IMR-90 (cell line): ENCODE measurements around the gene CRACDL. TPM values are rescaled to one million over a fixed set of nuclear protein-coding genes. Genes with fewer than 3 reads are reported as not detected.

Experiments used
- ATAC-seq: fragments of 200-7000 bp; cut with Tn5 transposase; 2 replicates; pipeline ENCODE4 v1.9.1; 2020; ENCODE audit warnings: low read depth, mild to moderate bottlenecking, moderate library complexity
- BruUV-seq: library from RNA; stranded (reverse); fragments of 400-500 nt; replicated peaks from 2 replicates; lab custom pipeline; 2021; lab: Mats Ljungman, UMichigan
- CTCF ChIA-PET: fragments of 300-600 bp; formaldehyde crosslinking; extraction: SDS; loops from one replicate; lab custom pipeline; 2021; ENCODE audit warnings: antibody characterized with exemption; lab: Yijun Ruan, JAX
- POLR2A ChIA-PET: fragments of 300-600 bp; sonication (Branson Sonifier 250); formaldehyde crosslinking; loops from one replicate; lab custom pipeline; 2022; ENCODE audit warnings: antibody characterized with exemption; ENCODE audit not compliant: unreplicated experiment; lab: Charles Lee
- DNase-seq: peaks from one replicate; pipeline ENCODE4 v3.0.0; 2013
- H2AFZ ChIP-seq: replicated peaks from 2 replicates; pipeline ENCODE3; 2013; ENCODE audit warnings: low read length, mild to moderate bottlenecking; ENCODE audit not compliant: poor library complexity
- H2AK5ac ChIP-seq: 2 replicates; pipeline ENCODE4 v1.6.1; 2013; ENCODE audit warnings: low read depth, low read length, inconsistent platforms
- H2AK9ac ChIP-seq: replicated peaks from 2 replicates; pipeline ENCODE3; 2013; ENCODE audit warnings: mild to moderate bottlenecking, low read depth, low read length, moderate library complexity; ENCODE audit not compliant: poor library complexity
- H2BK120ac ChIP-seq: 2 replicates; pipeline ENCODE4 v1.6.1; 2013; ENCODE audit warnings: low read depth, low read length, inconsistent platforms
- H2BK15ac ChIP-seq: 3 replicates; pipeline ENCODE4 v1.6.1; 2013; ENCODE audit warnings: low read depth, low read length, inconsistent platforms
- H2BK20ac ChIP-seq: 2 replicates; pipeline ENCODE4 v1.6.1; 2013; ENCODE audit warnings: low read depth, mild to moderate bottlenecking, inconsistent platforms, low read length, moderate library complexity
- H2BK5ac ChIP-seq: 2 replicates; pipeline ENCODE4 v1.6.1; 2013; ENCODE audit warnings: mild to moderate bottlenecking, low read depth, low read length, inconsistent platforms; ENCODE audit not compliant: poor library complexity, severe bottlenecking
- H3K14ac ChIP-seq: replicated peaks from 2 replicates; pipeline ENCODE4 v1.6.1; 2013; ENCODE audit warnings: low read depth, low read length, inconsistent platforms
- H3K18ac ChIP-seq: 2 replicates; pipeline ENCODE4 v1.6.1; 2013; ENCODE audit warnings: low read depth, low read length, control low read depth
- H3K23ac ChIP-seq: 2 replicates; pipeline ENCODE4 v1.6.1; 2013; ENCODE audit warnings: low read depth, low read length, inconsistent platforms
- H3K27ac ChIP-seq: 2 replicates; pipeline ENCODE4 v1.5.1; 2013; ENCODE audit warnings: mild to moderate bottlenecking, control low read depth, low read length; ENCODE audit not compliant: insufficient read depth
- H3K27me3 ChIP-seq: 2 replicates; pipeline ENCODE4 v1.6.1; 2013; ENCODE audit warnings: low read length; ENCODE audit not compliant: control insufficient read depth, insufficient read depth
- H3K36me3 ChIP-seq: 2 replicates; pipeline ENCODE4 v1.6.1; 2013; ENCODE audit warnings: low read length, mixed read lengths; ENCODE audit not compliant: control insufficient read depth, insufficient read depth
- H3K4ac ChIP-seq: 2 replicates; pipeline ENCODE4 v1.6.1; 2013; ENCODE audit warnings: low read depth, low read length, inconsistent platforms
- H3K4me1 ChIP-seq: 2 replicates; pipeline ENCODE4 v1.6.1; 2013; ENCODE audit warnings: low read length, mixed read lengths; ENCODE audit not compliant: control insufficient read depth, insufficient read depth
- H3K4me2 ChIP-seq: 2 replicates; pipeline ENCODE4 v1.6.1; 2013; ENCODE audit warnings: low read depth, mild to moderate bottlenecking, control low read depth, low read length, moderate library complexity
- H3K4me3 ChIP-seq: 2 replicates; pipeline ENCODE4 v1.5.1; 2013; ENCODE audit warnings: low read depth, mild to moderate bottlenecking, control low read depth, low read length, moderate library complexity; ENCODE audit not compliant: insufficient read depth
- H3K56ac ChIP-seq: 2 replicates; pipeline ENCODE4 v1.6.1; 2013; ENCODE audit warnings: low read length, inconsistent platforms; ENCODE audit not compliant: insufficient read depth; ENCODE audit errors: extremely low read depth
- H3K79me1 ChIP-seq, 2 experiments: 2 replicates each; pipeline ENCODE4 v1.6.1; 2013; ENCODE audit warnings: low read length in 2 of 2, inconsistent platforms in 1 of 2, low read depth in 1 of 2
- H3K9ac ChIP-seq: 2 replicates; pipeline ENCODE4 v1.6.1; 2013; ENCODE audit warnings: low read depth, low read length, control low read depth
- H3K9me1 ChIP-seq: 2 replicates; pipeline ENCODE4 v1.6.1; 2013; ENCODE audit warnings: low read length, inconsistent platforms; ENCODE audit not compliant: insufficient read depth
- H3K9me3 ChIP-seq: 2 replicates; pipeline ENCODE4 v1.6.1; 2013; ENCODE audit warnings: low read length; ENCODE audit not compliant: control insufficient read depth, insufficient read depth
- H4K20me1 ChIP-seq: 2 replicates; pipeline ENCODE4 v1.6.1; 2013; ENCODE audit warnings: low read length, inconsistent platforms; ENCODE audit not compliant: insufficient read depth
- H4K5ac ChIP-seq: 2 replicates; pipeline ENCODE4 v1.6.1; 2013; ENCODE audit warnings: mild to moderate bottlenecking, low read depth, low read length, control low read depth
- H4K8ac ChIP-seq, 2 experiments: 2 replicates each; pipeline ENCODE4 v1.6.1; 2013; ENCODE audit warnings: low read depth in 2 of 2, low read length in 2 of 2, control low read depth in 1 of 2, inconsistent platforms in 1 of 2
- H4K91ac ChIP-seq: 2 replicates; pipeline ENCODE4 v1.6.1; 2013; ENCODE audit warnings: low read depth, low read length, inconsistent platforms; ENCODE audit not compliant: insufficient read depth
- BHLHE40 ChIP-seq: fragments of 150-350 bp; IDR thresholded peaks from 2 replicates; pipeline ENCODE4 v1.6.1; 2016; ENCODE audit warnings: mild to moderate bottlenecking, low read depth, low read length
- CEBPB ChIP-seq: IDR thresholded peaks from 2 replicates; pipeline ENCODE4 v1.6.1; 2012; ENCODE audit warnings: low read depth, low read length, improper control_type of control experiment
- CHD1 ChIP-seq: IDR thresholded peaks from 2 replicates; pipeline ENCODE4 v1.6.1; 2012; ENCODE audit warnings: low read depth, low read length, improper control_type of control experiment
- FOS ChIP-seq: fragments of 150-350 bp; IDR thresholded peaks from 2 replicates; pipeline ENCODE4 v1.6.1; 2016; ENCODE audit warnings: low read depth, low read length
- MAZ ChIP-seq: IDR thresholded peaks from 2 replicates; pipeline ENCODE4 v1.6.1; 2012; ENCODE audit warnings: low read depth, mild to moderate bottlenecking, low read length, improper control_type of control experiment, moderate library complexity, borderline replicate concordance
- MXI1 ChIP-seq: IDR thresholded peaks from 2 replicates; pipeline ENCODE4 v1.6.1; 2012; ENCODE audit warnings: low read depth, mild to moderate bottlenecking, low read length, moderate library complexity, borderline replicate concordance
- POLR2A ChIP-seq: IDR thresholded peaks from 2 replicates; pipeline ENCODE4 v1.6.1; 2012; ENCODE audit warnings: mild to moderate bottlenecking, low read depth, low read length
- RAD21 ChIP-seq: IDR thresholded peaks from 2 replicates; pipeline ENCODE4 v1.6.1; 2012; ENCODE audit warnings: low read length, improper control_type of control experiment
- RCOR1 ChIP-seq: IDR thresholded peaks from 2 replicates; pipeline ENCODE4 v1.6.1; 2012; ENCODE audit warnings: mild to moderate bottlenecking, low read length, improper control_type of control experiment; ENCODE audit not compliant: insufficient replicate concordance
- RFX5 ChIP-seq: IDR thresholded peaks from 2 replicates; pipeline ENCODE4 v1.8.0; 2012; ENCODE audit warnings: low read depth, mild to moderate bottlenecking, low read length, moderate library complexity
- SMC3 ChIP-seq: fragments of 150-350 bp; IDR thresholded peaks from 2 replicates; pipeline ENCODE4 v1.6.1; 2016; ENCODE audit warnings: low read depth, mild to moderate bottlenecking, antibody characterized with exemption, low read length, moderate library complexity
- WGBS, 2 experiments: methylation state at CpG; one replicate each; pipeline versions ENCODE4 v1.1.5 to v1.1.7; 2013; ENCODE audit warnings: missing lambda C conversion rate in 2 of 2; ENCODE audit not compliant: insufficient read length in 1 of 2; ENCODE audit errors: extremely low coverage in 2 of 2; 5-methylcytosine and 5-hydroxymethylcytosine counted together
- dilution Hi-C: fragments of 300-500 bp; cut with HindIII; formaldehyde crosslinking; loops from one replicate; pipeline ENCODE4 v1.14.3; 2018; ENCODE audit warnings: low sequenced_read_pairs; ENCODE audit not compliant: unreplicated experiment
- in situ Hi-C: fragments of 300-500 bp; cut with MboI; formaldehyde crosslinking; loops from 3 replicates; pipeline ENCODE4 v1.14.3; 2019; ENCODE audit warnings: low sequenced_read_pairs, inconsistent platforms, mixed read lengths
- intact Hi-C: fragments of 100-400 bp; cut with micrococcal nuclease; formaldehyde crosslinking; loops from 2 replicates; pipeline ENCODE4 v1.10.0; 2022
- polyA plus RNA-seq, 3 experiments: library from polyadenylated mRNA; depleted of rRNA; stranded (reverse); fragments of >200 nt; gene quantifications; 2 replicates each; pipeline ENCODE4 v1.2.3, GENCODE V29; 2012; ENCODE audit warnings: low replicate concordance in 1 of 3
- total RNA-seq: library from RNA; depleted of rRNA; stranded (reverse); fragments of >200 nt; gene quantifications from 2 replicates; pipeline ENCODE4 v1.2.3, GENCODE V29; 2012
- TF ChIP-seq, protein P1 (sequence below): conservative IDR thresholded peaks from 2 replicates; pipeline ENCODE4 v1.5.1; 2012; ENCODE audit warnings: mild to moderate bottlenecking, low read depth, low read length, improper control_type of control experiment
- TF ChIP-seq, protein P2 (sequence below): fragments of 150-350 bp; IDR thresholded peaks from 2 replicates; pipeline ENCODE4 v1.6.1; 2017; ENCODE audit warnings: mild to moderate bottlenecking, antibody characterized with exemption, low read length, low read depth
- TF ChIP-seq, protein P3 (sequence below): fragments of 150-350 bp; IDR thresholded peaks from 2 replicates; pipeline ENCODE4 v1.6.1; 2016; ENCODE audit warnings: low read depth, mild to moderate bottlenecking, low read length, moderate library complexity, borderline replicate concordance

CRACDL gene
- total and polyA plus RNA-seq, 2 of the 4 experiments (the other 2 are of a cell fraction), result not detected

DNA sequence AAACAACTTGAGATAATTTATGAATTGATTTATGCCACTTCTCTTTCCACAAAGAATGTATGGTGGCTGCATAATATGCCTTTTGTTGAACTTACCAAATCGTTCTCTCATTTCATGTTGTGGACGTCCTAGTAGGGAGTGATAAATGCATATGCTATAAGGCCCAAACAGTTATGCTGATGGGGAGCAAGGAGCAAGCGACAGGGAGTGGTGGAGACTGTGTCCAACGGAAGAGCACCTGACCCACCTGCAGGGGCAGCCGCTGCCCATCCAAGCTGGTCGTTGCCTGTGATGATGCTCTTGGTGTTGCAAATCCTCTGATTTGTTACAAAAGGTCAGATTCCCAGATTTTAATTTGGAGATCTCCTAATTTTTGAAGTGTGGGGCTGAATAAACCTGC is 174.1 kb downstream of the CRACDL start:
- no peak overlapping the region for H3K27ac ChIP-seq
- H3K9me1 ChIP-seq, result no peaks in the 10 kb centered on the region
- in situ Hi-C loops, result no loop called here
- no peaks in the 10 kb centered on the region for H3K36me3 ChIP-seq
- ChIA-PET CTCF (no interaction called here), POLR2A (no interaction called here)
- H3K9me3 ChIP-seq, result no peaks in the 10 kb centered on the region
- H4K91ac ChIP-seq, result no peak overlapping the region
- dilution Hi-C loops, result no loop called here
- no TSS peak for BruUV-seq
- no peak overlapping the region for H4K8ac ChIP-seq
- H3K18ac ChIP-seq, result no peak overlapping the region
- H3K27me3 ChIP-seq, result peaks cover 14% of the 10 kb centered on the region
- DNase-seq (no peak), ATAC-seq (no peak)
- no peak overlapping the region for H3K4ac ChIP-seq
- no peak overlapping the region for H3K9ac ChIP-seq
- no peak overlapping the region for H3K4me2 ChIP-seq
- H3K4me1 ChIP-seq, result no peaks in the 10 kb centered on the region
- H4K20me1 ChIP-seq, result no peaks in the 10 kb centered on the region
- H2BK20ac ChIP-seq, result no peak overlapping the region
- no peak overlapping the region for H2AFZ ChIP-seq
- H2BK15ac ChIP-seq, result no peak overlapping the region
- no peak for TF ChIP-seq CEBPB
- no peak for TF ChIP-seq POLR2A
- TF ChIP-seq MXI1, result no peak
- no peak for TF ChIP-seq MAZ
- TF ChIP-seq RAD21, result no peak
- no peak for TF ChIP-seq CHD1
- TF ChIP-seq, protein P1, sequence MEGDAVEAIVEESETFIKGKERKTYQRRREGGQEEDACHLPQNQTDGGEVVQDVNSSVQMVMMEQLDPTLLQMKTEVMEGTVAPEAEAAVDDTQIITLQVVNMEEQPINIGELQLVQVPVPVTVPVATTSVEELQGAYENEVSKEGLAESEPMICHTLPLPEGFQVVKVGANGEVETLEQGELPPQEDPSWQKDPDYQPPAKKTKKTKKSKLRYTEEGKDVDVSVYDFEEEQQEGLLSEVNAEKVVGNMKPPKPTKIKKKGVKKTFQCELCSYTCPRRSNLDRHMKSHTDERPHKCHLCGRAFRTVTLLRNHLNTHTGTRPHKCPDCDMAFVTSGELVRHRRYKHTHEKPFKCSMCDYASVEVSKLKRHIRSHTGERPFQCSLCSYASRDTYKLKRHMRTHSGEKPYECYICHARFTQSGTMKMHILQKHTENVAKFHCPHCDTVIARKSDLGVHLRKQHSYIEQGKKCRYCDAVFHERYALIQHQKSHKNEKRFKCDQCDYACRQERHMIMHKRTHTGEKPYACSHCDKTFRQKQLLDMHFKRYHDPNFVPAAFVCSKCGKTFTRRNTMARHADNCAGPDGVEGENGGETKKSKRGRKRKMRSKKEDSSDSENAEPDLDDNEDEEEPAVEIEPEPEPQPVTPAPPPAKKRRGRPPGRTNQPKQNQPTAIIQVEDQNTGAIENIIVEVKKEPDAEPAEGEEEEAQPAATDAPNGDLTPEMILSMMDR, result no peak
- no peak for TF ChIP-seq RCOR1
- no peak for TF ChIP-seq FOS
- TF ChIP-seq, protein P2, sequence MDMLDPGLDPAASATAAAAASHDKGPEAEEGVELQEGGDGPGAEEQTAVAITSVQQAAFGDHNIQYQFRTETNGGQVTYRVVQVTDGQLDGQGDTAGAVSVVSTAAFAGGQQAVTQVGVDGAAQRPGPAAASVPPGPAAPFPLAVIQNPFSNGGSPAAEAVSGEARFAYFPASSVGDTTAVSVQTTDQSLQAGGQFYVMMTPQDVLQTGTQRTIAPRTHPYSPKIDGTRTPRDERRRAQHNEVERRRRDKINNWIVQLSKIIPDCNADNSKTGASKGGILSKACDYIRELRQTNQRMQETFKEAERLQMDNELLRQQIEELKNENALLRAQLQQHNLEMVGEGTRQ, result no peak
- TF ChIP-seq, protein P3, sequence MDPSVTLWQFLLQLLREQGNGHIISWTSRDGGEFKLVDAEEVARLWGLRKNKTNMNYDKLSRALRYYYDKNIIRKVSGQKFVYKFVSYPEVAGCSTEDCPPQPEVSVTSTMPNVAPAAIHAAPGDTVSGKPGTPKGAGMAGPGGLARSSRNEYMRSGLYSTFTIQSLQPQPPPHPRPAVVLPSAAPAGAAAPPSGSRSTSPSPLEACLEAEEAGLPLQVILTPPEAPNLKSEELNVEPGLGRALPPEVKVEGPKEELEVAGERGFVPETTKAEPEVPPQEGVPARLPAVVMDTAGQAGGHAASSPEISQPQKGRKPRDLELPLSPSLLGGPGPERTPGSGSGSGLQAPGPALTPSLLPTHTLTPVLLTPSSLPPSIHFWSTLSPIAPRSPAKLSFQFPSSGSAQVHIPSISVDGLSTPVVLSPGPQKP, result no peak
- no peak for TF ChIP-seq BHLHE40
- TF ChIP-seq SMC3, result no peak
- TF ChIP-seq RFX5, result no peak
- H2AK9ac ChIP-seq, result no peak overlapping the region
- H3K79me1 ChIP-seq, result no peaks in the 10 kb centered on the region
- H4K5ac ChIP-seq, result no peak overlapping the region
- no peak overlapping the region for H3K23ac ChIP-seq
- no peak overlapping the region for H2BK120ac ChIP-seq
- no peak overlapping the region for H2BK5ac ChIP-seq
- no peak overlapping the region for H3K4me3 ChIP-seq
- no peak overlapping the region for H3K14ac ChIP-seq
- intact Hi-C loops, result no loop called here
- no peak overlapping the region for H2AK5ac ChIP-seq
- H3K56ac ChIP-seq, result no peak overlapping the region
- 63% methylated on average over 3 of the region's 6 CpGs; no CpG with 5 or more reads in 1 of the 2 experiments for WGBS, 2 experiments
